T-helper 17 cell (primary cell): ENCODE data around the gene EMCN. TPM values are rescaled to one million over a fixed set of nuclear protein-coding genes. Genes with fewer than 3 reads are reported as not detected.

Experiments used
- ATAC-seq: fragments of 150-1000 bp; cut with Tn5 transposase; 2 replicates; pipeline ENCODE4 v1.10.0; 2021; ENCODE audit warnings: mild to moderate bottlenecking, moderate library complexity
- DNase-seq, 3 donors: peaks; one replicate each; pipeline versions ENCODE4 v3.0.0 to v3.0.0-alpha.2; 2020 to 2021
- H3K9me3 ChIP-seq: one replicate; pipeline ENCODE4 v1.7.0; 2013; ENCODE audit warnings: low read length, mild to moderate bottlenecking; ENCODE audit not compliant: control insufficient read depth, poor library complexity, severe bottlenecking
- H3K27ac Mint-ChIP-seq: one replicate; pipeline ENCODE4 v1.8.0; 2022; ENCODE audit warnings: mild to moderate bottlenecking, moderate library complexity, mixed read lengths
- H3K27me3 Mint-ChIP-seq: one replicate; pipeline ENCODE4 v1.8.0; 2022; ENCODE audit warnings: mixed read lengths
- H3K36me3 Mint-ChIP-seq: one replicate; pipeline ENCODE4 v1.8.0; 2022; ENCODE audit warnings: low read depth, mixed read lengths
- H3K4me1 Mint-ChIP-seq: one replicate; pipeline ENCODE4 v1.8.0; 2022; ENCODE audit warnings: mild to moderate bottlenecking, mixed read lengths
- H3K4me3 Mint-ChIP-seq: one replicate; pipeline ENCODE4 v1.8.0; 2022; ENCODE audit warnings: mild to moderate bottlenecking, moderate library complexity, mixed read lengths
- total RNA-seq, 4 donors: library from RNA in 2 of 4; stranded (reverse) in 2 of 4; gene quantifications; one replicate each; pipeline ENCODE4 v1.2.3 and lab custom pipeline; 2022 to 2026

EMCN gene
- total RNA-seq, 2 donors from 2014 or later = not detected

DNA sequence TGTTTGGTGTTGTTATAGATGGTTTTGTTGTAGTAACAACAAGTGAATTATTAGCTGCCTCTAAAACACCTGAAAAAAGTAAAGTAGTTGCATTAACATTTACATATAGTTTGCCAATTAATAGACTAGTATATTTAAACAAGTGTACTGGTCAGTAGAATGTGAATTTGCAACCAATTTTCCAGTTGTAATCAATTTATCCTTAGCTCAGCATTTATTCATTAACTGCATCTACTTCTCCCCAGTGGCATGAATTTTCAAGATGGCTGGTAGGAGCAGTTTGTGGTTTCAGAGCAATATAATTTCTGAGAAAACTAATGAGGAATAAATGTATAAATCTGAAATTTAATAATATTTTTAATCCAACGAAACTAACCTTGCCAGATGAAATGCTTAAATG is 37.9 kb downstream of the EMCN start:
- Mint-ChIP-seq H3K4me3 (no peak overlapping the region), H3K27ac (no peak overlapping the region), H3K4me1 (no peaks in the 10 kb centered on the region), H3K36me3 (no peaks in the 10 kb centered on the region), H3K27me3 (peaks cover 11% of the 10 kb centered on the region)
- DNase-seq (no peak), ATAC-seq (no peak)
- H3K9me3 ChIP-seq = no peaks in the 10 kb centered on the region

DNA sequence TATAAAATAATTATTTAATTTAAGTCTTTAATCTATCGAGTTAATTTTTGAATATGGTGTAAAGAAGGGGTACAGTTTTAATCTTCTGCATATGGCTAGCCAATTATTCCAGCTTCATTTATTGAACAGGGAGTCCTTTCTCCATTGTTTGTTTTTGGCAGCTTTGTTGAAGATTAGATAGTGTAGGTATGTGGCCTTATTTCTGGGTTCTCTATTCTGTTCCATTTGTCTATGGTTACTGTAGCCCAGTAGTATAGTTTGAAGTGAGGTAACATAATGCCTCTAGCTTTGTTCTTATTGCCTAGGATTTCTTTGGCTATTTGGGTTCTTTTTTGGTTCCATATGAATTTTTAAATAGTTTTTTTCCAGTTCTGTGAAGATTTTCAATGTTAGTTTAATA is 48.3 kb downstream of the EMCN start:
- Mint-ChIP-seq H3K27ac (no peak overlapping the region), H3K27me3 (no peaks in the 10 kb centered on the region), H3K36me3 (no peaks in the 10 kb centered on the region), H3K4me1 (no peaks in the 10 kb centered on the region), H3K4me3 (no peak overlapping the region)
- DNase-seq = no peak
- H3K9me3 ChIP-seq = no peaks in the 10 kb centered on the region
- ATAC-seq = no peak

DNA sequence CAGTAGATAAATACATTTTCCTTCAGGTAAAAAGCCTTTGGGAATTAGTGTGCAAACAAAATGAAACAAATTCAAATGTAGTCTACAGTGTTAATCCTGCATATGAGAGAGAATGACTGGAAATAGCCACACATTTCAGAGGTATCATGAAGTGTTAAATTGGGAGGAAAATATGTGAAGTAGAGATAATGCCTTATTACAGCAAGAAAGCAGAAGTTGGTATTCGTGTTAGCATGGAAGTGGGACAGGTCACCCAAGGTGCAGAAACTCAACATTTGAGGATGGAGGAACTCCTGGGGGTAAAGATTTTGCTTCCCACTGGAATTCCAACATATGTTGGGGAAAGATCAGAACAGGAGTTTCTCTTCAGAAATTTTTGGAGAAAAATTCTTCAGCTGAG is 51.3 kb downstream of the EMCN start:
- Mint-ChIP-seq H3K27me3 (no peaks in the 10 kb centered on the region), H3K4me1 (no peaks in the 10 kb centered on the region), H3K4me3 (no peak overlapping the region), H3K27ac (no peak overlapping the region), H3K36me3 (no peaks in the 10 kb centered on the region)
- no peaks in the 10 kb centered on the region for H3K9me3 ChIP-seq
- DNase-seq (no peak), ATAC-seq (no peak)

DNA sequence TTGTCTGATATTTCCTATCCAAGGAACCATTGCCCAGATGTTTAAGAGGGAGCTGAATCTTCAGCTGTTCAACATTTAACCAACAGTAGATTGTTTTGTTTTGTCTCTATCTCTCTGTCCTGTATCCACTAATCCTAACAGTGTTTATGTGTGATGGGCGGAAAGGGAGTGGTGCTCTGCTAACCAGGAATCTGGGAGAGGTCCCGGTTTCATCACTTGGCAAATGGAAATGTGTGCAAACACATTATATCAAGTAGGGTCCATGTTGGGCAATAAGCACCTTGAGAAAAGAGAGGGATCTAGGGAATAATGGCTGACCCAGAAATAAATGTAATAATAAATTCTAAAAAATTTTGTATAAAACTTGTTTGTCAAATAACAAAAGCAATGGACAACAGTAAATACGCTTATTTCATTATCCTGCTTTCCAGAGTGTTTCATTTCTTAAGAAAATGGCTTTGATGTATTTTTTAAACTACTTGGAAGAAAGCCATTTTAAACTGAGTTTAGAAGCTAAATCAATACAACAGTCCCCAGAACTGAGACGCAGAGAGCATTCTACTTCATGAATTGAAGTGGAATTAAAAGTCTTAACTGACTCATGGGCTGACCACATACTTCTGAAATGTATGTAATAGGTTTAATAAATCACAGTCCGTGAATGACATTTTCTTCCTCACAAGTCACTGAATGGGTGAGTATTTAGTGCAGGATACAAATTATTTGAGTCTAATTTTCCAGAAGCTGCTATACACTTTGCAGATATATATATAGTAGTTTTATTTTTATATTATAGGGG is 55.8 kb downstream of the EMCN start:
- H3K27me3 Mint-ChIP-seq = no peaks in the 10 kb centered on the region
- H3K36me3 Mint-ChIP-seq = no peaks in the 10 kb centered on the region
- no peak overlapping the region for H3K4me3 Mint-ChIP-seq
- ATAC-seq (no peak), DNase-seq (no peak)
- peaks cover 11% of the 10 kb centered on the region for H3K4me1 Mint-ChIP-seq
- no peak overlapping the region for H3K27ac Mint-ChIP-seq
- H3K9me3 ChIP-seq = no peaks in the 10 kb centered on the region

DNA sequence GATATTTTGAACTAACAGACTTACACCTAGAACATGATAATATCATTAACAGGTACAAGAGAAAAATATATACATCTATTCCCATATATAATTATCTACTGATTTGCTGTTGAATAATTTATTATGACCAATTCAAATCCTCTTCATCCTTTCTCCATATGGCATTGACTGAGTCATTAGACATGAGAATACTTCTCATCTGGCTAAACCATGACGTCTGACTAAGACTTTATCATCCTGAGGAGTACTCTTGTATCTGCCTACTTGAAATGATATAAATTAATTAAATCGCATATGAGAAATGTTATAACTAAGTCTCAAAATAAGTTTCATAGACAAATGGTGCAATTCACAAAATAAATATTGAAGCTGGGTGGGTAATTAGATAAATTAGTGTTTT is 67.4 kb downstream of the EMCN start:
- Mint-ChIP-seq H3K27me3 (peaks cover 7% of the 10 kb centered on the region), H3K4me1 (no peaks in the 10 kb centered on the region), H3K4me3 (no peak overlapping the region), H3K27ac (no peak overlapping the region), H3K36me3 (peaks cover 2% of the 10 kb centered on the region)
- no peak for ATAC-seq
- no peak for DNase-seq
- H3K9me3 ChIP-seq = no peaks in the 10 kb centered on the region

DNA sequence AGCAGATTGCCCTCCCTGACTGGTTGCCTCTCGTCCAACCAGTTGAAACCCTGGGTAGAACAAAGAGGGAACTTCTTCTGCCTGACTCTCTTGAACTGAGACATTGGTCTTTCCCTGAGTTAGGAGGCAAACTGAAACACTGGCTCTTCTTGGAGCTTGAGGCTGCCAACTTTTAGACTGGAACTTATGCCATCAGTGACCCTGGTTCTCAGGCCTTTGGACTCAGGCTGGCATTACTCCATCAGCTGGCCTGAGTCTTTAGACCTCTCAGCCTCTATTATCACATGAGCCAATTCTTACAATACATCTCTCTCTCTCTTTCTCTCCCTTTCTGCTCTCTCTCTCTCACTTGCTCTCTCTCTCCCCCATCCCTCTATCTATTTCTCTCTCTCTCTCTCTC is 86.4 kb downstream of the EMCN start:
- ATAC-seq (no peak), DNase-seq (no peak)
- Mint-ChIP-seq H3K27me3 (peaks cover 2% of the 10 kb centered on the region), H3K4me1 (peaks cover 3% of the 10 kb centered on the region), H3K36me3 (no peaks in the 10 kb centered on the region), H3K4me3 (no peak overlapping the region), H3K27ac (no peak overlapping the region)
- H3K9me3 ChIP-seq = no peaks in the 10 kb centered on the region

DNA sequence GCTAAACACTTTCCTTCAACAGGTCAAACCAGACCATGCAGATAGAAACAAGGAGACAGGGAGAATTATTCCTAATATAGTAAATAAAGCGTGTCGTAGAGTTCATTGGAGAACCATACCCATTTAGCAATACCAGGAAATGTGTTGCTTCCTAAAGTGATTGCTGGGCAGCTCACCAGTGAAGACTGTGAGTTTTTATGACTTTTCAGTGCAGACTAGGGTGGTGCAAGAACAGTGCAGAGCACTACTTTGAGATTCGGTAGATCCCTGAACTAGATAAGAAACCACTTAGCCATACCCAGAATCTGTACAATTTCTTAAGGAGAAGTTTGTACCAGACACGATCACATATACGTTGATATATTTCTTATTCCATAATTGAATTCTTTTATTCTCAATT is 87.4 kb downstream of the EMCN start:
- Mint-ChIP-seq H3K4me3 (no peak overlapping the region), H3K27ac (no peak overlapping the region), H3K36me3 (no peaks in the 10 kb centered on the region), H3K27me3 (peaks cover 7% of the 10 kb centered on the region), H3K4me1 (peaks cover 3% of the 10 kb centered on the region)
- ATAC-seq (no peak), DNase-seq (no peak)
- H3K9me3 ChIP-seq = no peaks in the 10 kb centered on the region

DNA sequence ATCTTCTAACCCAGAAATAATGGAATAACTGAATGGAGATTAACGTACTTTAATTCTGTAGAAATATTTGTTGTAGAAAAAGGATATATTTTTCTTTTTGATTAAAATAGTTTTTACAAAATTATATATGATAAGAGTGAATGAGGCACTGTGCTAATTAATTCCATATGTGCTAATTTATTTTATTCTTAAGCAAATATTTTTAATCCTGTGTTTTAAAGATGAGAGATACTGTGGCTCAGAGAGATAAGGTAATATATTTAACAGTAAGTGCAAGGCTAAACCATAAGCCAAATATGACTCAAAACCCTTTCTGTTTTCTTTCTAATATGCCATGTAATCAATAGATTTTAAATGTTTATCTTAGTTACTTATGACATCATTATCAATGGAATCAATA is 88.2 kb downstream of the EMCN start:
- Mint-ChIP-seq H3K27ac (no peak overlapping the region), H3K4me1 (peaks cover 3% of the 10 kb centered on the region), H3K4me3 (no peak overlapping the region), H3K36me3 (no peaks in the 10 kb centered on the region), H3K27me3 (peaks cover 7% of the 10 kb centered on the region)
- H3K9me3 ChIP-seq = no peaks in the 10 kb centered on the region
- ATAC-seq (no peak), DNase-seq (no peak)

DNA sequence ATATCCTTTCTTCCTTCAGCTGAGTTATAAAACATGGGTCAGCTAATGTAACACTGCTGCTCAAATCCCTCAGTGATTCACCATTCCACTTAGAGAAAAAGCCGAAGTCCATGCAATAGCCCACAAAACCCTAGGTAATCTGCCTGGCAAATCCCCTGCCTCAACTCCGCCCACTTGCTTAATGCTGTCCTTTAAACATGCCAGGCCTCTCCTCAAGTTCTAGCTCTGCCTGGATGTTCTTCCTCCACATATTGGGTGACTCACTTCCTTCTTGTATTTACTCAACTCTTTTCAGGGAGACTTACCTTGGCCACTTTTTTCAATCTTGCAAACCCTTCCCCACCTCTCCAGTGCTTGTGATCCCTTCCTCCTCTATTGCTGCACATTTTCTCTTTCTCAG is 89.8 kb downstream of the EMCN start:
- H3K27me3 Mint-ChIP-seq = peaks cover 12% of the 10 kb centered on the region
- H3K27ac Mint-ChIP-seq = no peak overlapping the region
- no peaks in the 10 kb centered on the region for H3K36me3 Mint-ChIP-seq
- no peak overlapping the region for H3K4me3 Mint-ChIP-seq
- peaks cover 3% of the 10 kb centered on the region for H3K4me1 Mint-ChIP-seq
- ATAC-seq = no peak
- DNase-seq = no peak
- no peaks in the 10 kb centered on the region for H3K9me3 ChIP-seq

DNA sequence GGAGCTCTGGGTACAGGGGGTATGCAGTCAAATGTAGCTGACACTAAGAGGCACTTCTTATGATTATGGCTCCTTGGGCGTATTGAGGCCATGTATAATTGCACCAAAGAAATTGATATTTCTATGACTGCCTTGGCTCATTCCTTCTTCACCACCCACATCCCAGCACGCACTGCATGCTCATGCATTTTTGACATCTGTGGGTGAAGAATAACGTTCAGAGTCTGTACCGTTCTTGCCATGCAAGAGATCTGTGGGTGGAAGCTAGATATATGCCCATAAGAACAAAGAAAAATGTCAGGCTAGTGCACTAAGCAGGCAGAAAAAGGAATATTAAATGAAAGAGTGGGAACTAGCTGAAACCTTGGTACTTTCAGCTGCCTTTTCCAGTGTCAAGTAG is 93.4 kb downstream of the EMCN start:
- no peak overlapping the region for H3K27ac Mint-ChIP-seq
- ATAC-seq = no peak
- peaks cover 2% of the 10 kb centered on the region for H3K4me1 Mint-ChIP-seq
- peaks cover 12% of the 10 kb centered on the region for H3K27me3 Mint-ChIP-seq
- no peaks in the 10 kb centered on the region for H3K9me3 ChIP-seq
- no peaks in the 10 kb centered on the region for H3K36me3 Mint-ChIP-seq
- no peak overlapping the region for H3K4me3 Mint-ChIP-seq
- DNase-seq = no peak

DNA sequence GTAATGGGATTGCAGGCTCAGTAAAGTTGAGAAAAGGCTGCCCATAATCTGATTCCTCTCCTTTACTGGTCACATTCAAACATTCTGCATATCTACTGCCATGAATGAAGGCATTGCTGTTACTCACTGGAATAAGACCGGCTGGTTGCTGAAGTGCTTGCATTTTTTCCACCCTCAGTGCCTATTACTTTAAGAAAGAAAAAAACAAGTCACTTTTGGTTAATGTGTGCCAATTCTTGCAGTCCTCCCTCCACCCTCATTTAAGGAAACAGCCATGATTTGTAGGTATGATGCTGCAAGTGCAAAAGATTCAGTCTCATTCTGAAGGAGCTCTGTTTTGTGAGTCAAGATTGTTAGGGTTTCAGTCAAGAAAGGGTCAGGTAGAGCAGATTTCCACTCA is 94.9 kb downstream of the EMCN start:
- no peaks in the 10 kb centered on the region for H3K9me3 ChIP-seq
- H3K27me3 Mint-ChIP-seq = peaks cover 21% of the 10 kb centered on the region
- ATAC-seq (no peak), DNase-seq (no peak)
- no peaks in the 10 kb centered on the region for H3K4me1 Mint-ChIP-seq
- H3K27ac Mint-ChIP-seq = no peak overlapping the region
- no peaks in the 10 kb centered on the region for H3K36me3 Mint-ChIP-seq
- no peak overlapping the region for H3K4me3 Mint-ChIP-seq

DNA sequence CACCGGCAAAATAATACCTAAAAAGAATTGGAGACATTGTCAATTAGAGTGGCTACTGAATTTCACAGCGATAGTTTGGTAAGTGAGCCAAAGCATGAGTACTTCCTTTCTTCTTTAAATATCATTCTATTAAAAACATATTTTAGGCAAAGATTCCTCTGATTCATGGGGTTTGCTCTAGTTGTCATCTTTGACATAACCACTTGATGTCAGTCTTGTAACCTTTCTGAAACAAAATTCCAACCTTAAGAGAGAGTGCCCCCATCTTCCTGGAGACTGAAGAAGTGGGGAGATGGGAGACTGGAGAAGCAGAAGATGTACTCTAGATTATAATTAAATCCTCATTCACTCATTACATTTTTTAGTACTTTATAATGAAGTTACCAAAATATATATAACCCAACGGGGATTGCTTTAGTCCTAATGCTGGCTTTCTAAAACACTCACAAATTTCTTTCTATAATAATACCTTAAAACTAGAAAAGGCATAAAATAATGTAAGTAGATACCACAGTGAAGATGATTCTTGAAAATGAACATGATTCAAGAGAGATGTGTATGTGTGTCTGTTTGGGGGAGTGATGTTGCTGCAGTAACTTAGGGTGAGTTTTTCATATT is 96.4 kb downstream of the EMCN start:
- DNase-seq (no peak), ATAC-seq (no peak)
- Mint-ChIP-seq H3K27ac (no peak overlapping the region), H3K27me3 (peaks cover 20% of the 10 kb centered on the region), H3K4me1 (no peaks in the 10 kb centered on the region), H3K4me3 (no peak overlapping the region), H3K36me3 (no peaks in the 10 kb centered on the region)
- H3K9me3 ChIP-seq = no peaks in the 10 kb centered on the region

DNA sequence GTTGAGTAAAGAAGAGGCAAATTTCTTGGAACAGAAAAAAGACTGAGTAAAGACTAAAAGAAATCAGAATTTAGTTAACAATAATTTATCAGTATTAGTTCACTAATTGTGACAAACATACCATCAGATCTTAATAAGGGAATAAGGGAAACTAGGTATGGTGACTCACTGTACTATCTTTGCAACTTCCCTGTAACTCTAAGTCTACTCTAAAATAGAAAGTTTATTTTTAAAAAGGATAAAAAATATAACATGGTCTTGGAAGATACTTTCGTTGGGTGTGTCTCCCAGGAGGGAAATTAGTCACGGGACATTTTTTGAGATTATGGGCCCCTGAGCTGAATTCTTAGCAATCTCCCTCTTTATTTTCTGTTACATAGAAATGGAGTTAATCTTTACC is 97.3 kb downstream of the EMCN start:
- no peaks in the 10 kb centered on the region for H3K4me1 Mint-ChIP-seq
- no peak for ATAC-seq
- no peaks in the 10 kb centered on the region for H3K9me3 ChIP-seq
- peaks cover 14% of the 10 kb centered on the region for H3K27me3 Mint-ChIP-seq
- H3K27ac Mint-ChIP-seq = no peak overlapping the region
- H3K4me3 Mint-ChIP-seq = no peak overlapping the region
- H3K36me3 Mint-ChIP-seq = no peaks in the 10 kb centered on the region
- no peak for DNase-seq

DNA sequence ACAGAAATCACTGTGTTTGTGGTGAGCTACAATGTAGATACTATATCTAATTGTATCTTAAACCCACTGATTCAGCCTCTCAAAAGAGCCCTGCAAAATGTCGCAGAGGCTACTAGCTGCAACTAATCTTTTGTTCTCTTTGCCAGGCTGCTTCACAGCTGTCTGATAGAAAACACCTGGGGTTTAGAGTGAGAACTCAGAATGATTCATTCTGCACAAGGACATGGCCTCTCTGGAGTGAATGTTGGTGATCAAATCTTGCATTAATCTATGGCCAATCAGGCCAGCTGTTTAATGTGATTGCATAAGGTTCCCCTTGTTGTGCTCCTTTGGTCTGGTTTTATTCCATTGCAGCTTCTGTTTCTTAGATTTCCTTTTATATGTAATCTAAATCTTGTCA is 100.3 kb downstream of the EMCN start:
- H3K36me3 Mint-ChIP-seq = no peaks in the 10 kb centered on the region
- no peaks in the 10 kb centered on the region for H3K4me1 Mint-ChIP-seq
- H3K9me3 ChIP-seq = no peaks in the 10 kb centered on the region
- ATAC-seq = no peak
- H3K4me3 Mint-ChIP-seq = no peak overlapping the region
- H3K27me3 Mint-ChIP-seq = peaks cover 9% of the 10 kb centered on the region
- no peak for DNase-seq
- H3K27ac Mint-ChIP-seq = no peak overlapping the region
